Measurements from ENCODE around the gene DOK1. TPM values are rescaled to one million over a fixed set of nuclear protein-coding genes. Genes with fewer than 3 reads are reported as not detected.

DOK1 gene
- 10 to 100 TPM; 20.9 to 26.5 TPM for total RNA-seq

- peak within 1 kb of the TSS; percentile 62 for H3K27ac ChIP-seq
- H3K4me1 ChIP-seq, result no peaks in the 10 kb centered on the region
- H3K4me3 ChIP-seq, result peak within 1 kb of the TSS; percentile 76
- TF ChIP-seq, protein P1, sequence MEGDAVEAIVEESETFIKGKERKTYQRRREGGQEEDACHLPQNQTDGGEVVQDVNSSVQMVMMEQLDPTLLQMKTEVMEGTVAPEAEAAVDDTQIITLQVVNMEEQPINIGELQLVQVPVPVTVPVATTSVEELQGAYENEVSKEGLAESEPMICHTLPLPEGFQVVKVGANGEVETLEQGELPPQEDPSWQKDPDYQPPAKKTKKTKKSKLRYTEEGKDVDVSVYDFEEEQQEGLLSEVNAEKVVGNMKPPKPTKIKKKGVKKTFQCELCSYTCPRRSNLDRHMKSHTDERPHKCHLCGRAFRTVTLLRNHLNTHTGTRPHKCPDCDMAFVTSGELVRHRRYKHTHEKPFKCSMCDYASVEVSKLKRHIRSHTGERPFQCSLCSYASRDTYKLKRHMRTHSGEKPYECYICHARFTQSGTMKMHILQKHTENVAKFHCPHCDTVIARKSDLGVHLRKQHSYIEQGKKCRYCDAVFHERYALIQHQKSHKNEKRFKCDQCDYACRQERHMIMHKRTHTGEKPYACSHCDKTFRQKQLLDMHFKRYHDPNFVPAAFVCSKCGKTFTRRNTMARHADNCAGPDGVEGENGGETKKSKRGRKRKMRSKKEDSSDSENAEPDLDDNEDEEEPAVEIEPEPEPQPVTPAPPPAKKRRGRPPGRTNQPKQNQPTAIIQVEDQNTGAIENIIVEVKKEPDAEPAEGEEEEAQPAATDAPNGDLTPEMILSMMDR (IDR thresholded peaks at IDR 0.05), result no peak
- H3K36me3 ChIP-seq, result no peaks in the 10 kb centered on the region
- intact Hi-C loops (cut with DNase I), result no loop called here
- DNase-seq, result peak; percentile 93
- H3K9ac ChIP-seq (ENCODE audit: low read depth in 2 of 2, low read length in 2 of 2), result peak within 1 kb of the TSS; percentile 84 to 96
- H3K9me3 ChIP-seq, result no peaks in the 10 kb centered on the region
- no peaks in the 10 kb centered on the region for H3K27me3 ChIP-seq
Observed at GRCh38 chr2:74553892-74554819, at the start of gene DOK1, which contains the start of gene LOXL3. Gene DOK1, plus strand, starts transcription at chr2:74554720. Its CDS starts 35 bp downstream, at chr2:74554755. Gene LOXL3, minus strand, starts transcription at chr2:74553942. Its CDS starts 1,308 bp downstream, at chr2:74552634.

- peaks cover 3% of the 10 kb centered on the region for H3K36me3 ChIP-seq
- TF ChIP-seq, protein P1 (IDR thresholded peaks at IDR 0.05), result no peak
- H3K9ac ChIP-seq (ENCODE audit: low read depth in 2 of 2, low read length in 2 of 2), result peak overlapping the region in 1 of 2 donors; percentile 34
- intact Hi-C loops (cut with DNase I), result no loop called here
- peaks cover 7% of the 10 kb centered on the region for H3K27me3 ChIP-seq
- H3K9me3 ChIP-seq, result no peaks in the 10 kb centered on the region
- no peak overlapping the region for H3K4me3 ChIP-seq
- no peak overlapping the region for H3K27ac ChIP-seq
- DNase-seq, result no peak
- peaks cover 12% of the 10 kb centered on the region for H3K4me1 ChIP-seq
Observed at GRCh38 chr2:74505448-74506246, 48.9 kb upstream of the DOK1 start.

GRCh38 chr2:74507145-74507925 lies 47.2 kb upstream of the DOK1 start, which contains the start of gene PCGF1:
Gene PCGF1, minus strand, starts transcription at chr2:74507695. Its CDS starts 27 bp downstream, at chr2:74507668.
- H3K9me3 ChIP-seq, result no peaks in the 10 kb centered on the region
- peak within 1 kb of the TSS; percentile 96 for H3K27ac ChIP-seq
- H3K36me3 ChIP-seq, result peaks cover 3% of the 10 kb centered on the region
- intact Hi-C loops (cut with DNase I), result no loop called here
- peaks cover 12% of the 10 kb centered on the region for H3K4me1 ChIP-seq
- peak; percentile 100 for DNase-seq
- TF ChIP-seq, protein P1 (IDR thresholded peaks at IDR 0.05), result no peak
- peaks cover 23% of the 10 kb centered on the region for H3K27me3 ChIP-seq
- H3K4me3 ChIP-seq, result peak within 1 kb of the TSS; percentile 68
- peak within 1 kb of the TSS; percentile 90 to 94 for H3K9ac ChIP-seq (ENCODE audit: low read depth in 2 of 2, low read length in 2 of 2)

DNA sequence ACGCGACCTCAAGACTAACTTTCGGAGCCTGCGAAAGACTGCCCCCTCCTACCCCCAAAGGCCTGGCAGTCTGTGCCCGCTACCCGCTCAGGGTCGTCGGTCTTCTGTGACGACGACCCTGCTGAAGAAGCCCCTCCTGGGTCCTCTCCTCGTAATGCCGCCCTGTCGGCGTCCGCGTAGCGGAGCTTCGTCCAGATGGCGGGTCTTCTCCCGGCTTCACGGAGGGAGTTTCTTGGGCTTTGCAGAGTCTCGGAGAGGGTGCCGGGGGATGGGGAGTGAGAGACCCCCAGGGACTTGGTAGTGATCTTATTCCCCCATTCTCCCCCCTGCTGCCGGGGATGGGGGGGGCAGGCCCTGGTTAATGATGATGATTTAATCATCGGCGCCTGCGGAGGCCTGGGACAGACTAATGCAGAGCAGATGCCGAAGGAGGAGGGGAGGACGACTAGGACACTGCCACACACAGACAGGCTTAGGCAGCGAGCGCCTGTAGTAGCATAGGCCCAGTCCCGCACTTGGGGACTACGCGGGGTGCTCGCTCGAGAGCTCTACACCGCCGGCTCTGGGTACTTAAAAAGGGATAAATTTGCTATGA lies 46.5 kb upstream of the DOK1 start:
- Histone ChIP-seq H3K36me3 (peaks cover 3% of the 10 kb centered on the region), H3K27me3 (peaks cover 29% of the 10 kb centered on the region), H3K9me3 (no peaks in the 10 kb centered on the region), H3K4me1 (peaks cover 12% of the 10 kb centered on the region), H3K27ac (peak overlapping the region; percentile 96), H3K9ac (ENCODE audit: low read depth in 2 of 2, low read length in 2 of 2) (peak overlapping the region; percentile 76 to 90), H3K4me3 (peak overlapping the region; percentile 68)
- TF ChIP-seq, protein P1 (IDR thresholded peaks at IDR 0.05), result no peak
- DNase-seq, result peak; percentile 62
- intact Hi-C loops (cut with DNase I), result no loop called here
